NCI-H510A (cell line): ENCODE data around the gene RMND1.
"Not testable (repeated sequence)": the region's sequence is repeated elsewhere in the genome, so short reads cannot be mapped to it uniquely, and the experiment has no call there.

ENCODE experiments used
- DNase-seq: peaks from one replicate; lab custom pipeline; 2025; lab: John Stamatoyannopoulos, UW

Gene RMND1

GRCh38 chr6:151382631-151383030 is 69.3 kb downstream of the RMND1 start:
- not testable (repeated sequence) for DNase-seq

GRCh38 chr6:151381722-151382121 is 70.2 kb downstream of the RMND1 start:
- DNase-seq = no peak

- DNase-seq = no peak
These were observed 71.1 kb downstream of the RMND1 start for GRCh38 chr6:151380848-151381205.

GRCh38 chr6:151379933-151380847 is 71.7 kb downstream of the RMND1 start:
- no peak for DNase-seq

- DNase-seq = no peak
These were observed 74.8 kb downstream of the RMND1 start for GRCh38 chr6:151377095-151377494.

GRCh38 chr6:151376440-151376839 is 75.5 kb downstream of the RMND1 start:
- no peak for DNase-seq

GRCh38 chr6:151375833-151376232 is 76.1 kb downstream of the RMND1 start:
- no peak for DNase-seq

GRCh38 chr6:151374036-151374683 is 77.8 kb downstream of the RMND1 start:
- no peak for DNase-seq

GRCh38 chr6:151372164-151372563 is 79.8 kb downstream of the RMND1 start:
- no peak for DNase-seq

- no peak for DNase-seq
These were observed 81.3 kb downstream of the RMND1 start for GRCh38 chr6:151370509-151371078.

- no peak for DNase-seq
These were observed 86.7 kb downstream of the RMND1 start for GRCh38 chr6:151365233-151365632.

GRCh38 chr6:151359486-151359885 is 92.4 kb downstream of the RMND1 start:
- DNase-seq = no peak

- no peak for DNase-seq
These were observed 93.5 kb downstream of the RMND1 start for GRCh38 chr6:151358475-151358874.

GRCh38 chr6:151357758-151358436 is 94.0 kb downstream of the RMND1 start:
- no peak for DNase-seq

GRCh38 chr6:151356983-151357382 is 94.9 kb downstream of the RMND1 start:
- not testable (repeated sequence) for DNase-seq
